GM12878 (cell line): ENCODE data around the gene RPS16. TPM values are rescaled to one million over a fixed set of nuclear protein-coding genes. Genes with fewer than 3 reads are reported as not detected.
A peak's percentile ranks its signal among the peaks of the same experiment; 100 is the strongest.

Experiments
- ETV6 ChIP-seq, 2 experiments: fragments of 450-650 bp in 1 of 2; IDR thresholded peaks in 1 of 2; conservative IDR thresholded peaks in 1 of 2; 2 replicates each; pipeline ENCODE4 v1.6.1; 2014; ENCODE audit warnings: antibody characterized with exemption in 1 of 2, borderline replicate concordance in 1 of 2, low read depth in 1 of 2, mild to moderate bottlenecking in 1 of 2, moderate library complexity in 1 of 2
- JUND ChIP-seq: IDR thresholded peaks from 2 replicates; pipeline ENCODE4 v1.6.1; 2012; ENCODE audit warnings: low read depth, mild to moderate bottlenecking, low read length, improper control_type of control experiment, moderate library complexity
- LARP7 ChIP-seq: fragments of 450-650 bp; IDR thresholded peaks from 2 replicates; pipeline ENCODE4 v1.6.1; 2017; ENCODE audit warnings: mild to moderate bottlenecking
- SMC3 ChIP-seq: IDR thresholded peaks from 2 replicates; pipeline ENCODE4 v1.6.1; 2011; ENCODE audit warnings: low read length, improper control_type of control experiment, borderline replicate concordance
- TCF12 ChIP-seq: IDR thresholded peaks from 2 replicates; pipeline ENCODE4 v1.6.1; 2011; ENCODE audit warnings: low read depth, mild to moderate bottlenecking, low read length
- ZNF217 ChIP-seq: fragments of 450-650 bp; IDR thresholded peaks from 2 replicates; pipeline ENCODE4 v1.6.1; 2017; ENCODE audit warnings: antibody characterized with exemption, mild to moderate bottlenecking
- polyA plus RNA-seq, 11 experiments: library from polyadenylated mRNA; depleted of rRNA in 4 of 11; unstranded in 6 of 11; stranded (reverse) in 5 of 11; fragments of >200 nt; fragmentation: Nextera tagmentation in 4 of 11; fragmentation: Illumina TruSeq in 1 of 11; extraction: Ambion mirVana in 4 of 11; extraction: Trizol in 1 of 11; gene quantifications; 1 replicate in 1 of 11; 2 replicates in 10 of 11; pipeline versions ENCODE4 v1.2.1 to v1.2.3, GENCODE V29; 2011 to 2016; ENCODE audit warnings: inconsistent platforms in 2 of 11, missing spikeins in 2 of 11, low read depth in 1 of 11
- total RNA-seq, 4 experiments: library from RNA; depleted of rRNA in 3 of 4; stranded (reverse); fragments of >200 nt in 3 of 4; fragmentation: Illumina TruSeq in 1 of 4; extraction: Trizol in 1 of 4; gene quantifications; 2 replicates each; pipeline versions ENCODE4 v1.2.1 to v1.2.3, GENCODE V29; 2013 to 2021
- TF ChIP-seq, protein P1 (sequence below): fragments of 450-650 bp; IDR thresholded peaks from 2 replicates; pipeline ENCODE4 v1.6.1; 2017; ENCODE audit warnings: mild to moderate bottlenecking, moderate library complexity
- TF ChIP-seq, protein P2 (sequence below): fragments of 450-650 bp; IDR thresholded peaks from 2 replicates; pipeline ENCODE4 v1.6.1; 2017; ENCODE audit warnings: mild to moderate bottlenecking, moderate library complexity
- TF ChIP-seq, protein P3 (sequence below), 3 experiments: IDR thresholded peaks in 2 of 3; conservative IDR thresholded peaks in 1 of 3; 2 replicates each; pipeline ENCODE4 v1.5.1; 2011; ENCODE audit warnings: low read depth in 3 of 3, low read length in 3 of 3, mild to moderate bottlenecking in 3 of 3, control low read depth in 2 of 3, moderate library complexity in 2 of 3, inconsistent platforms in 1 of 3, mixed read lengths in 1 of 3; ENCODE audit not compliant: control insufficient read depth in 2 of 3, insufficient read depth in 1 of 3; ENCODE audit errors: extremely low read depth in 1 of 3
- TF ChIP-seq, protein P4 (sequence below): fragments of 450-650 bp; IDR thresholded peaks from 2 replicates; pipeline ENCODE4 v1.6.1; 2017; ENCODE audit warnings: low read depth, mild to moderate bottlenecking, moderate library complexity
- TF ChIP-seq, protein P5 (sequence below): fragments of 150-350 bp; IDR thresholded peaks from 2 replicates; pipeline ENCODE4 v1.6.1; 2016; ENCODE audit warnings: low read depth, low read length

Gene RPS16
- total and polyA plus RNA-seq, 10 of the 15 experiments (the other 5 are each of a cell fraction or from before 2014, with no cell fraction given): 148 to 4,810 (median 2,343) TPM

DNA sequence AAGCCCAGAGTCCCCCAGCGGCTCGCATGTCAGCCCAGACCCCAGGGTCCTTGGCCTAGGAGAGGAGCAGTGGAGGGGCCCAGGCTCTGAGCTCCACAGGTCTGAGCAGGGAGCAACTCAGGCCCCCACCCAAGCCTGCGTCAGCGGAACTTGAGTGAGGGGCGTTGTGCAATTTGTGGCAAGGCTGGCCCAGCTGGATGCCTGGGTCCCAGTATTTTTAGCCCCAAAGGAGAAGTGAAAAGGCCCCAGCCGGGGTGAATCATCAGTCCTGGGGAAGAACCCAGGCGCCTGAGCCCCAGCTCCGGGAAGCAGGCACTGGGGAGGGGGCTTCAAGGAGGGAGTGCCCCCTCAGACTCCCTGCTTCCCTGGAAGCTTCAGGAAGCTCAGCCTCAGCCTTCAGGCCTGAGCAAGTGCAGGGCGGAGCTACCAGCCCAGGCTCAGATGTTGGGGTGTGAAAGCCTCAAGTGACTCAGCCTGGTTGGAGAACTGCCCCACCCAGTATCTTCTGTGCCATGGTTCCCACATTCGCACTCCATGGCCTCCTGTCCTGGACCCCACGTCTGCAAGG is 37.4 kb downstream of the RPS16 start (continued):
- TF ChIP-seq, protein P1, sequence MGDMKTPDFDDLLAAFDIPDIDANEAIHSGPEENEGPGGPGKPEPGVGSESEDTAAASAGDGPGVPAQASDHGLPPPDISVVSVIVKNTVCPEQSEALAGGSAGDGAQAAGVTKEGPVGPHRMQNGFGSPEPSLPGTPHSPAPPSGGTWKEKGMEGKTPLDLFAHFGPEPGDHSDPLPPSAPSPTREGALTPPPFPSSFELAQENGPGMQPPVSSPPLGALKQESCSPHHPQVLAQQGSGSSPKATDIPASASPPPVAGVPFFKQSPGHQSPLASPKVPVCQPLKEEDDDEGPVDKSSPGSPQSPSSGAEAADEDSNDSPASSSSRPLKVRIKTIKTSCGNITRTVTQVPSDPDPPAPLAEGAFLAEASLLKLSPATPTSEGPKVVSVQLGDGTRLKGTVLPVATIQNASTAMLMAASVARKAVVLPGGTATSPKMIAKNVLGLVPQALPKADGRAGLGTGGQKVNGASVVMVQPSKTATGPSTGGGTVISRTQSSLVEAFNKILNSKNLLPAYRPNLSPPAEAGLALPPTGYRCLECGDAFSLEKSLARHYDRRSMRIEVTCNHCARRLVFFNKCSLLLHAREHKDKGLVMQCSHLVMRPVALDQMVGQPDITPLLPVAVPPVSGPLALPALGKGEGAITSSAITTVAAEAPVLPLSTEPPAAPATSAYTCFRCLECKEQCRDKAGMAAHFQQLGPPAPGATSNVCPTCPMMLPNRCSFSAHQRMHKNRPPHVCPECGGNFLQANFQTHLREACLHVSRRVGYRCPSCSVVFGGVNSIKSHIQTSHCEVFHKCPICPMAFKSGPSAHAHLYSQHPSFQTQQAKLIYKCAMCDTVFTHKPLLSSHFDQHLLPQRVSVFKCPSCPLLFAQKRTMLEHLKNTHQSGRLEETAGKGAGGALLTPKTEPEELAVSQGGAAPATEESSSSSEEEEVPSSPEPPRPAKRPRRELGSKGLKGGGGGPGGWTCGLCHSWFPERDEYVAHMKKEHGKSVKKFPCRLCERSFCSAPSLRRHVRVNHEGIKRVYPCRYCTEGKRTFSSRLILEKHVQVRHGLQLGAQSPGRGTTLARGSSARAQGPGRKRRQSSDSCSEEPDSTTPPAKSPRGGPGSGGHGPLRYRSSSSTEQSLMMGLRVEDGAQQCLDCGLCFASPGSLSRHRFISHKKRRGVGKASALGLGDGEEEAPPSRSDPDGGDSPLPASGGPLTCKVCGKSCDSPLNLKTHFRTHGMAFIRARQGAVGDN: 0 out of 2 replicates have a peak, but pooled peaks have one; percentile 45
- TF ChIP-seq JUND: no peak
- TF ChIP-seq, protein P2, sequence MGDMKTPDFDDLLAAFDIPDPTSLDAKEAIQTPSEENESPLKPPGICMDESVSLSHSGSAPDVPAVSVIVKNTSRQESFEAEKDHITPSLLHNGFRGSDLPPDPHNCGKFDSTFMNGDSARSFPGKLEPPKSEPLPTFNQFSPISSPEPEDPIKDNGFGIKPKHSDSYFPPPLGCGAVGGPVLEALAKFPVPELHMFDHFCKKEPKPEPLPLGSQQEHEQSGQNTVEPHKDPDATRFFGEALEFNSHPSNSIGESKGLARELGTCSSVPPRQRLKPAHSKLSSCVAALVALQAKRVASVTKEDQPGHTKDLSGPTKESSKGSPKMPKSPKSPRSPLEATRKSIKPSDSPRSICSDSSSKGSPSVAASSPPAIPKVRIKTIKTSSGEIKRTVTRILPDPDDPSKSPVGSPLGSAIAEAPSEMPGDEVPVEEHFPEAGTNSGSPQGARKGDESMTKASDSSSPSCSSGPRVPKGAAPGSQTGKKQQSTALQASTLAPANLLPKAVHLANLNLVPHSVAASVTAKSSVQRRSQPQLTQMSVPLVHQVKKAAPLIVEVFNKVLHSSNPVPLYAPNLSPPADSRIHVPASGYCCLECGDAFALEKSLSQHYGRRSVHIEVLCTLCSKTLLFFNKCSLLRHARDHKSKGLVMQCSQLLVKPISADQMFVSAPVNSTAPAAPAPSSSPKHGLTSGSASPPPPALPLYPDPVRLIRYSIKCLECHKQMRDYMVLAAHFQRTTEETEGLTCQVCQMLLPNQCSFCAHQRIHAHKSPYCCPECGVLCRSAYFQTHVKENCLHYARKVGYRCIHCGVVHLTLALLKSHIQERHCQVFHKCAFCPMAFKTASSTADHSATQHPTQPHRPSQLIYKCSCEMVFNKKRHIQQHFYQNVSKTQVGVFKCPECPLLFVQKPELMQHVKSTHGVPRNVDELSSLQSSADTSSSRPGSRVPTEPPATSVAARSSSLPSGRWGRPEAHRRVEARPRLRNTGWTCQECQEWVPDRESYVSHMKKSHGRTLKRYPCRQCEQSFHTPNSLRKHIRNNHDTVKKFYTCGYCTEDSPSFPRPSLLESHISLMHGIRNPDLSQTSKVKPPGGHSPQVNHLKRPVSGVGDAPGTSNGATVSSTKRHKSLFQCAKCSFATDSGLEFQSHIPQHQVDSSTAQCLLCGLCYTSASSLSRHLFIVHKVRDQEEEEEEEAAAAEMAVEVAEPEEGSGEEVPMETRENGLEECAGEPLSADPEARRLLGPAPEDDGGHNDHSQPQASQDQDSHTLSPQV: no peak
- TF ChIP-seq LARP7: no peak
- no peak for TF ChIP-seq ZNF217
- TF ChIP-seq, protein P3, sequence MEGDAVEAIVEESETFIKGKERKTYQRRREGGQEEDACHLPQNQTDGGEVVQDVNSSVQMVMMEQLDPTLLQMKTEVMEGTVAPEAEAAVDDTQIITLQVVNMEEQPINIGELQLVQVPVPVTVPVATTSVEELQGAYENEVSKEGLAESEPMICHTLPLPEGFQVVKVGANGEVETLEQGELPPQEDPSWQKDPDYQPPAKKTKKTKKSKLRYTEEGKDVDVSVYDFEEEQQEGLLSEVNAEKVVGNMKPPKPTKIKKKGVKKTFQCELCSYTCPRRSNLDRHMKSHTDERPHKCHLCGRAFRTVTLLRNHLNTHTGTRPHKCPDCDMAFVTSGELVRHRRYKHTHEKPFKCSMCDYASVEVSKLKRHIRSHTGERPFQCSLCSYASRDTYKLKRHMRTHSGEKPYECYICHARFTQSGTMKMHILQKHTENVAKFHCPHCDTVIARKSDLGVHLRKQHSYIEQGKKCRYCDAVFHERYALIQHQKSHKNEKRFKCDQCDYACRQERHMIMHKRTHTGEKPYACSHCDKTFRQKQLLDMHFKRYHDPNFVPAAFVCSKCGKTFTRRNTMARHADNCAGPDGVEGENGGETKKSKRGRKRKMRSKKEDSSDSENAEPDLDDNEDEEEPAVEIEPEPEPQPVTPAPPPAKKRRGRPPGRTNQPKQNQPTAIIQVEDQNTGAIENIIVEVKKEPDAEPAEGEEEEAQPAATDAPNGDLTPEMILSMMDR (IDR thresholded peaks at IDR 0.05 in 2 of 3, conservative IDR thresholded peaks at IDR 0.05 in 1 of 3; ENCODE audit: control insufficient read depth in 2 of 3, extremely low read depth in 1 of 3, insufficient read depth in 1 of 3, low read depth in 3 of 3, low read length in 3 of 3): no peak
- TF ChIP-seq SMC3: no peak
- peak; percentile 70; the same call in 1 of the 2 replicates for TF ChIP-seq TCF12
- TF ChIP-seq, protein P4, sequence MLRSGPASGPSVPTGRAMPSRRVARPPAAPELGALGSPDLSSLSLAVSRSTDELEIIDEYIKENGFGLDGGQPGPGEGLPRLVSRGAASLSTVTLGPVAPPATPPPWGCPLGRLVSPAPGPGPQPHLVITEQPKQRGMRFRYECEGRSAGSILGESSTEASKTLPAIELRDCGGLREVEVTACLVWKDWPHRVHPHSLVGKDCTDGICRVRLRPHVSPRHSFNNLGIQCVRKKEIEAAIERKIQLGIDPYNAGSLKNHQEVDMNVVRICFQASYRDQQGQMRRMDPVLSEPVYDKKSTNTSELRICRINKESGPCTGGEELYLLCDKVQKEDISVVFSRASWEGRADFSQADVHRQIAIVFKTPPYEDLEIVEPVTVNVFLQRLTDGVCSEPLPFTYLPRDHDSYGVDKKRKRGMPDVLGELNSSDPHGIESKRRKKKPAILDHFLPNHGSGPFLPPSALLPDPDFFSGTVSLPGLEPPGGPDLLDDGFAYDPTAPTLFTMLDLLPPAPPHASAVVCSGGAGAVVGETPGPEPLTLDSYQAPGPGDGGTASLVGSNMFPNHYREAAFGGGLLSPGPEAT: peak; percentile 30; the same call in 1 of the 2 replicates
- TF ChIP-seq, protein P5, sequence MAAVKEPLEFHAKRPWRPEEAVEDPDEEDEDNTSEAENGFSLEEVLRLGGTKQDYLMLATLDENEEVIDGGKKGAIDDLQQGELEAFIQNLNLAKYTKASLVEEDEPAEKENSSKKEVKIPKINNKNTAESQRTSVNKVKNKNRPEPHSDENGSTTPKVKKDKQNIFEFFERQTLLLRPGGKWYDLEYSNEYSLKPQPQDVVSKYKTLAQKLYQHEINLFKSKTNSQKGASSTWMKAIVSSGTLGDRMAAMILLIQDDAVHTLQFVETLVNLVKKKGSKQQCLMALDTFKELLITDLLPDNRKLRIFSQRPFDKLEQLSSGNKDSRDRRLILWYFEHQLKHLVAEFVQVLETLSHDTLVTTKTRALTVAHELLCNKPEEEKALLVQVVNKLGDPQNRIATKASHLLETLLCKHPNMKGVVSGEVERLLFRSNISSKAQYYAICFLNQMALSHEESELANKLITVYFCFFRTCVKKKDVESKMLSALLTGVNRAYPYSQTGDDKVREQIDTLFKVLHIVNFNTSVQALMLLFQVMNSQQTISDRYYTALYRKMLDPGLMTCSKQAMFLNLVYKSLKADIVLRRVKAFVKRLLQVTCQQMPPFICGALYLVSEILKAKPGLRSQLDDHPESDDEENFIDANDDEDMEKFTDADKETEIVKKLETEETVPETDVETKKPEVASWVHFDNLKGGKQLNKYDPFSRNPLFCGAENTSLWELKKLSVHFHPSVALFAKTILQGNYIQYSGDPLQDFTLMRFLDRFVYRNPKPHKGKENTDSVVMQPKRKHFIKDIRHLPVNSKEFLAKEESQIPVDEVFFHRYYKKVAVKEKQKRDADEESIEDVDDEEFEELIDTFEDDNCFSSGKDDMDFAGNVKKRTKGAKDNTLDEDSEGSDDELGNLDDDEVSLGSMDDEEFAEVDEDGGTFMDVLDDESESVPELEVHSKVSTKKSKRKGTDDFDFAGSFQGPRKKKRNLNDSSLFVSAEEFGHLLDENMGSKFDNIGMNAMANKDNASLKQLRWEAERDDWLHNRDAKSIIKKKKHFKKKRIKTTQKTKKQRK: no peak
- TF ChIP-seq ETV6 (conservative IDR thresholded peaks at IDR 0.05 in 1 of 2, IDR thresholded peaks at IDR 0.05 in 1 of 2; ENCODE audit: borderline replicate concordance in 1 of 2, low read depth in 1 of 2): no peak
